Panc1 (cell line): Measurements from ENCODE around the gene CEMIP. TPM values are rescaled to one million over a fixed set of nuclear protein-coding genes. Genes with fewer than 3 reads are reported as not detected.

Experiments
- ATAC-seq: fragments of 200-7000 bp; cut with Tn5 transposase; 2 replicates; pipeline ENCODE4 v1.9.1; 2020; ENCODE audit warnings: mild to moderate bottlenecking, moderate library complexity
- BruUV-seq: library from RNA; stranded (reverse); fragments of 400-500 nt; replicated peaks from 2 replicates; lab custom pipeline; 2021; lab: Mats Ljungman, UMichigan
- CTCF ChIA-PET: fragments of 300-600 bp; sonication (Branson Sonifier 250); formaldehyde crosslinking; loops from one replicate; lab custom pipeline; 2022; ENCODE audit warnings: antibody characterized with exemption; lab: Charles Lee
- POLR2A ChIA-PET: fragments of 300-600 bp; sonication (Branson Sonifier 250); formaldehyde crosslinking; loops from one replicate; lab custom pipeline; 2022; ENCODE audit warnings: antibody characterized with exemption; lab: Charles Lee
- DNase-seq: peaks from one replicate; pipeline ENCODE4 v3.0.0-alpha.2; 2010; ENCODE audit warnings: low read depth, low spot score
- H3K27ac ChIP-seq: 2 replicates; pipeline ENCODE4 v1.5.1; 2011; ENCODE audit warnings: mild to moderate bottlenecking, low read length, inconsistent platforms
- H3K27me3 ChIP-seq: fragments of 200-500 bp; sonication (Bioruptor generic); 2 replicates; pipeline ENCODE4 v1.6.0; 2014; ENCODE audit warnings: low read length, inconsistent platforms; ENCODE audit not compliant: control insufficient read depth, insufficient read depth
- H3K36me3 ChIP-seq: fragments of 200-500 bp; sonication (Bioruptor generic); 2 replicates; pipeline ENCODE4 v1.5.1; 2014; ENCODE audit warnings: inconsistent platforms, mild to moderate bottlenecking, low read length, moderate library complexity; ENCODE audit not compliant: control insufficient read depth, insufficient read depth
- H3K4me1 ChIP-seq: 2 replicates; pipeline ENCODE4 v1.5.1; 2011; ENCODE audit warnings: inconsistent platforms, mild to moderate bottlenecking, low read length, moderate library complexity; ENCODE audit not compliant: control insufficient read depth, insufficient read depth
- H3K4me3 ChIP-seq, 2 experiments: 2 replicates each; pipeline ENCODE4 v1.5.1; 2011 to 2012; ENCODE audit warnings: low read depth in 2 of 2, low read length in 2 of 2, mild to moderate bottlenecking in 2 of 2, inconsistent platforms in 1 of 2, moderate library complexity in 1 of 2
- H3K9me3 ChIP-seq: fragments of 200-500 bp; sonication (Bioruptor generic); 2 replicates; pipeline ENCODE4 v1.5.1; 2014; ENCODE audit warnings: low read depth, mild to moderate bottlenecking, inconsistent platforms, low read length, moderate library complexity; ENCODE audit not compliant: control insufficient read depth, insufficient read depth
- POLR2AphosphoS5 ChIP-seq: IDR thresholded peaks from 2 replicates; pipeline ENCODE4 v1.6.1; 2012; ENCODE audit warnings: mild to moderate bottlenecking, low read depth, low read length, moderate library complexity
- SIN3A ChIP-seq: IDR thresholded peaks from 2 replicates; pipeline ENCODE4 v1.6.1; 2012; ENCODE audit warnings: low read depth, mild to moderate bottlenecking, low read length, moderate library complexity, borderline replicate concordance; ENCODE audit not compliant: insufficient read depth
- TCF7L2 ChIP-seq: IDR thresholded peaks from 2 replicates; pipeline ENCODE4 v1.6.1; 2011; ENCODE audit warnings: mild to moderate bottlenecking, low read depth, low read length, inconsistent platforms
- in situ Hi-C: cut with HindIII; loops from 2 replicates; pipeline ENCODE4 v1.10.0; 2016; ENCODE audit warnings: low sequenced_read_pairs, low pct_unique_long_range_greater_than_20kb
- intact Hi-C: fragments of 100-400 bp; cut with micrococcal nuclease; formaldehyde crosslinking; loops from one replicate; pipeline ENCODE4 v1.10.0; 2022; ENCODE audit not compliant: unreplicated experiment
- total RNA-seq: library from RNA; stranded (reverse); gene quantifications from one replicate; pipeline ENCODE4 v1.2.1, GENCODE V29; 2021; ENCODE audit not compliant: unreplicated experiment
- TF ChIP-seq, protein P1 (sequence below): fragments of 450-650 bp; IDR thresholded peaks from 2 replicates; pipeline ENCODE4 v1.5.1; 2017; ENCODE audit warnings: mild to moderate bottlenecking
- TF ChIP-seq, protein P2 (sequence below), 2 experiments: IDR thresholded peaks; 2 replicates each; pipeline ENCODE4 v1.6.1; 2011 to 2012; ENCODE audit warnings: low read depth in 2 of 2, control low read depth in 1 of 2, low read length in 1 of 2, mild to moderate bottlenecking in 1 of 2, moderate library complexity in 1 of 2; ENCODE audit not compliant: insufficient read depth in 1 of 2

Gene CEMIP
- total RNA-seq, 1 experiment from 2014 or later, result 0.46 TPM

GRCh38 chr15:80791004-80791403, 11.8 kb downstream of the CEMIP start:
- no peak overlapping the region for H3K4me3 ChIP-seq
- DNase-seq (no peak), ATAC-seq (no peak)
- CTCF ChIA-PET, result no interaction called here
- no TSS peak for BruUV-seq
- no peak overlapping the region for H3K27ac ChIP-seq
- in situ Hi-C loops, result no loop called here
- POLR2A ChIA-PET, result no interaction called here
- TF ChIP-seq, protein P1, sequence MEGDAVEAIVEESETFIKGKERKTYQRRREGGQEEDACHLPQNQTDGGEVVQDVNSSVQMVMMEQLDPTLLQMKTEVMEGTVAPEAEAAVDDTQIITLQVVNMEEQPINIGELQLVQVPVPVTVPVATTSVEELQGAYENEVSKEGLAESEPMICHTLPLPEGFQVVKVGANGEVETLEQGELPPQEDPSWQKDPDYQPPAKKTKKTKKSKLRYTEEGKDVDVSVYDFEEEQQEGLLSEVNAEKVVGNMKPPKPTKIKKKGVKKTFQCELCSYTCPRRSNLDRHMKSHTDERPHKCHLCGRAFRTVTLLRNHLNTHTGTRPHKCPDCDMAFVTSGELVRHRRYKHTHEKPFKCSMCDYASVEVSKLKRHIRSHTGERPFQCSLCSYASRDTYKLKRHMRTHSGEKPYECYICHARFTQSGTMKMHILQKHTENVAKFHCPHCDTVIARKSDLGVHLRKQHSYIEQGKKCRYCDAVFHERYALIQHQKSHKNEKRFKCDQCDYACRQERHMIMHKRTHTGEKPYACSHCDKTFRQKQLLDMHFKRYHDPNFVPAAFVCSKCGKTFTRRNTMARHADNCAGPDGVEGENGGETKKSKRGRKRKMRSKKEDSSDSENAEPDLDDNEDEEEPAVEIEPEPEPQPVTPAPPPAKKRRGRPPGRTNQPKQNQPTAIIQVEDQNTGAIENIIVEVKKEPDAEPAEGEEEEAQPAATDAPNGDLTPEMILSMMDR, result no peak
- TF ChIP-seq TCF7L2 (no peak), POLR2AphosphoS5 (no peak), SIN3A (no peak)
- TF ChIP-seq, protein P2, sequence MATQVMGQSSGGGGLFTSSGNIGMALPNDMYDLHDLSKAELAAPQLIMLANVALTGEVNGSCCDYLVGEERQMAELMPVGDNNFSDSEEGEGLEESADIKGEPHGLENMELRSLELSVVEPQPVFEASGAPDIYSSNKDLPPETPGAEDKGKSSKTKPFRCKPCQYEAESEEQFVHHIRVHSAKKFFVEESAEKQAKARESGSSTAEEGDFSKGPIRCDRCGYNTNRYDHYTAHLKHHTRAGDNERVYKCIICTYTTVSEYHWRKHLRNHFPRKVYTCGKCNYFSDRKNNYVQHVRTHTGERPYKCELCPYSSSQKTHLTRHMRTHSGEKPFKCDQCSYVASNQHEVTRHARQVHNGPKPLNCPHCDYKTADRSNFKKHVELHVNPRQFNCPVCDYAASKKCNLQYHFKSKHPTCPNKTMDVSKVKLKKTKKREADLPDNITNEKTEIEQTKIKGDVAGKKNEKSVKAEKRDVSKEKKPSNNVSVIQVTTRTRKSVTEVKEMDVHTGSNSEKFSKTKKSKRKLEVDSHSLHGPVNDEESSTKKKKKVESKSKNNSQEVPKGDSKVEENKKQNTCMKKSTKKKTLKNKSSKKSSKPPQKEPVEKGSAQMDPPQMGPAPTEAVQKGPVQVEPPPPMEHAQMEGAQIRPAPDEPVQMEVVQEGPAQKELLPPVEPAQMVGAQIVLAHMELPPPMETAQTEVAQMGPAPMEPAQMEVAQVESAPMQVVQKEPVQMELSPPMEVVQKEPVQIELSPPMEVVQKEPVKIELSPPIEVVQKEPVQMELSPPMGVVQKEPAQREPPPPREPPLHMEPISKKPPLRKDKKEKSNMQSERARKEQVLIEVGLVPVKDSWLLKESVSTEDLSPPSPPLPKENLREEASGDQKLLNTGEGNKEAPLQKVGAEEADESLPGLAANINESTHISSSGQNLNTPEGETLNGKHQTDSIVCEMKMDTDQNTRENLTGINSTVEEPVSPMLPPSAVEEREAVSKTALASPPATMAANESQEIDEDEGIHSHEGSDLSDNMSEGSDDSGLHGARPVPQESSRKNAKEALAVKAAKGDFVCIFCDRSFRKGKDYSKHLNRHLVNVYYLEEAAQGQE (IDR thresholded peaks at IDR 0.05; ENCODE audit: insufficient read depth in 1 of 2, low read depth in 2 of 2, low read length in 1 of 2), result no peak
- H3K36me3 ChIP-seq, result no peaks in the 10 kb centered on the region
- peaks cover 25% of the 10 kb centered on the region for H3K27me3 ChIP-seq
- intact Hi-C loops, result no loop called here
- no peaks in the 10 kb centered on the region for H3K9me3 ChIP-seq
- H3K4me1 ChIP-seq, result no peaks in the 10 kb centered on the region

GRCh38 chr15:80796407-80796806, 17.2 kb downstream of the CEMIP start:
- Histone ChIP-seq H3K36me3 (no peaks in the 10 kb centered on the region), H3K9me3 (no peaks in the 10 kb centered on the region), H3K27ac (no peak overlapping the region), H3K4me1 (no peaks in the 10 kb centered on the region), H3K27me3 (peaks cover 18% of the 10 kb centered on the region), H3K4me3 (no peak overlapping the region)
- DNase-seq (no peak), ATAC-seq (no peak)
- in situ Hi-C loops, result no loop called here
- BruUV-seq, result no TSS peak
- TF ChIP-seq POLR2AphosphoS5 (no peak), TCF7L2 (no peak)
- TF ChIP-seq, protein P2 (IDR thresholded peaks at IDR 0.05; ENCODE audit: insufficient read depth in 1 of 2, low read depth in 2 of 2, low read length in 1 of 2), result no peak
- TF ChIP-seq, protein P1, result no peak
- ChIA-PET CTCF (no interaction called here), POLR2A (no interaction called here)
- intact Hi-C loops, result no loop called here
